Measurements from ENCODE around the gene HIC1. TPM values are rescaled to one million over a fixed set of nuclear protein-coding genes. Genes with fewer than 3 reads are reported as not detected.

Gene HIC1
- polyA plus RNA-seq, 1 donor (not counting 4 experiments of a cell fraction or from before 2014, with no cell fraction given): 0.64 TPM

GRCh38 chr17:2019723-2020122, 35.2 kb upstream of the HIC1 start:
- peaks cover 8% of the 10 kb centered on the region for H3K4me1 ChIP-seq (ENCODE audit: control insufficient read depth, extremely low read depth, insufficient read depth, low read length)
- H3K4me2 ChIP-seq (ENCODE audit: control insufficient read depth, extremely low read depth, insufficient read depth, low read depth, low read length): no peak overlapping the region
- DNase-seq (ENCODE audit: low read depth, low spot score) (no peak), FAIRE-seq (no peak)
- no peak overlapping the region for H3K27ac ChIP-seq (ENCODE audit: control insufficient read depth, insufficient read depth, low read length)
- dilution Hi-C loops (cut with MboI; ENCODE audit: extremely low pct_ligation_motif_present, low sequenced_read_pairs): no loop called here
- no peak overlapping the region for H3K9ac ChIP-seq (ENCODE audit: control insufficient read depth, extremely low read depth, insufficient read depth, low read length)
- H3K27me3 ChIP-seq (ENCODE audit: control insufficient read depth, extremely low read depth, insufficient read depth, low read length): peaks cover 6% of the 10 kb centered on the region
- no peak overlapping the region for H2AFZ ChIP-seq (ENCODE audit: control insufficient read depth, low read length)
- no peaks in the 10 kb centered on the region for H3K79me2 ChIP-seq (ENCODE audit: control insufficient read depth, insufficient read depth, low read length)
- no peaks in the 10 kb centered on the region for H3K36me3 ChIP-seq (ENCODE audit: control insufficient read depth in 2 of 2, extremely low read depth in 1 of 2, insufficient read depth in 2 of 2, low read length in 2 of 2)
- no peak overlapping the region for H3K4me3 ChIP-seq (ENCODE audit: control insufficient read depth in 2 of 3, extremely low read depth in 1 of 3, insufficient read depth in 2 of 3, low read depth in 1 of 3, low read length in 3 of 3)
- H4K20me1 ChIP-seq (ENCODE audit: control insufficient read depth, extremely low read depth, insufficient read depth, low read length): no peaks in the 10 kb centered on the region
- H3K9me1 ChIP-seq (ENCODE audit: control insufficient read depth, extremely low read depth, insufficient read depth, low read length): no peaks in the 10 kb centered on the region
- H3K9me3 ChIP-seq (ENCODE audit: control insufficient read depth, low read depth, low read length): no peaks in the 10 kb centered on the region
- no peak for TF ChIP-seq EZH2 (IDR thresholded peaks at IDR 0.05; ENCODE audit: low read length)
- TF ChIP-seq CTCF (optimal IDR thresholded peaks at IDR 0.05 in 1 of 3, IDR thresholded peaks at IDR 0.05 in 1 of 3, conservative IDR thresholded peaks at IDR 0.05 in 1 of 3; ENCODE audit: extremely low read depth in 1 of 3, insufficient read depth in 2 of 3, low read length in 3 of 3): no peak

DNA sequence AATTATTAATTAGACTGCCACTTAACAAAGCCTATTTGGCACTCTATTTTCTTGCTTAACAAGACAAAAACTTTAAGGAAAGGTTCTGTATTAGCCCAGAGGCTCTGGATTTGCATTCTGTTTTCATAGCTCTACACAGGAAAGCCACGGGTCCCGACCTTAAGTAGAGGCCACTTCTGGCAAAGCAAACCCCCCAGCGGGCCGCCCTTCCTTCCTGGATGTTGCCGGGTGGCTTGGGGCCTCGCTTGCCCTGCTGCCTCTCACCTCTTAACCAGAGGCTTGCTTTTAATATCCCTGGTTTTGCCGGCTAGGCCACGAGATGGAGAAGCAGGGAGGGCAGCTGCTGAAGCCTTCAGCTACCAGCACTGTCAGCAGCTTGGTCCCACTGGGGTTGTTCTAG, 34.2 kb upstream of the HIC1 start:
- H3K4me3 ChIP-seq (ENCODE audit: control insufficient read depth in 2 of 3, extremely low read depth in 1 of 3, insufficient read depth in 2 of 3, low read depth in 1 of 3, low read length in 3 of 3): no peak overlapping the region
- H3K4me1 ChIP-seq (ENCODE audit: control insufficient read depth, extremely low read depth, insufficient read depth, low read length): peaks cover 11% of the 10 kb centered on the region
- H3K9ac ChIP-seq (ENCODE audit: control insufficient read depth, extremely low read depth, insufficient read depth, low read length): no peak overlapping the region
- dilution Hi-C loops (cut with MboI; ENCODE audit: extremely low pct_ligation_motif_present, low sequenced_read_pairs): no loop called here
- H3K27me3 ChIP-seq (ENCODE audit: control insufficient read depth, extremely low read depth, insufficient read depth, low read length): peaks cover 8% of the 10 kb centered on the region
- no peaks in the 10 kb centered on the region for H3K9me1 ChIP-seq (ENCODE audit: control insufficient read depth, extremely low read depth, insufficient read depth, low read length)
- FAIRE-seq (no peak), DNase-seq (ENCODE audit: low read depth, low spot score) (no peak)
- no peak overlapping the region for H2AFZ ChIP-seq (ENCODE audit: control insufficient read depth, low read length)
- no peaks in the 10 kb centered on the region for H3K9me3 ChIP-seq (ENCODE audit: control insufficient read depth, low read depth, low read length)
- no peak overlapping the region for H3K4me2 ChIP-seq (ENCODE audit: control insufficient read depth, extremely low read depth, insufficient read depth, low read depth, low read length)
- H3K27ac ChIP-seq (ENCODE audit: control insufficient read depth, insufficient read depth, low read length): no peak overlapping the region
- H4K20me1 ChIP-seq (ENCODE audit: control insufficient read depth, extremely low read depth, insufficient read depth, low read length): no peaks in the 10 kb centered on the region
- TF ChIP-seq EZH2 (IDR thresholded peaks at IDR 0.05; ENCODE audit: low read length): no peak
- no peak for TF ChIP-seq CTCF (optimal IDR thresholded peaks at IDR 0.05 in 1 of 3, IDR thresholded peaks at IDR 0.05 in 1 of 3, conservative IDR thresholded peaks at IDR 0.05 in 1 of 3; ENCODE audit: extremely low read depth in 1 of 3, insufficient read depth in 2 of 3, low read length in 3 of 3)
- no peaks in the 10 kb centered on the region for H3K79me2 ChIP-seq (ENCODE audit: control insufficient read depth, insufficient read depth, low read length)
- H3K36me3 ChIP-seq (ENCODE audit: control insufficient read depth in 2 of 2, extremely low read depth in 1 of 2, insufficient read depth in 2 of 2, low read length in 2 of 2): no peaks in the 10 kb centered on the region
